Left colon (tissue), 2 donors: ENCODE data around the gene DCN. TPM values are rescaled to one million over a fixed set of nuclear protein-coding genes. Genes with fewer than 3 reads are reported as not detected.
A peak's percentile ranks its signal among the peaks of the same experiment; 100 is the strongest.

Experiments
- ATAC-seq: fragments of 200-7000 bp; cut with Tn5 transposase; one replicate; pipeline ENCODE4 v1.9.1; 2020; ENCODE audit warnings: mild to moderate bottlenecking, moderate library complexity
- DNase-seq, 2 donors: peaks; one replicate each; pipeline ENCODE4 v3.0.0-alpha.2; 2020
- intact Hi-C, 2 donors: fragments of 100-400 bp; cut with DNase I in 1 of 2; cut with micrococcal nuclease in 1 of 2; formaldehyde crosslinking; loops; one replicate each; pipeline versions ENCODE4 v1.11.2 to v1.14.0; 2022; cut with DNase I, micrococcal nuclease
- total RNA-seq, 2 donors: library from RNA; stranded (reverse); fragmentation: NEBNext Ultra II Directional; extraction: Animal tissue kit (Norgen Biotek cat#: 25700); gene quantifications; one replicate each; pipeline ENCODE4 v1.2.1, GENCODE V29; 2021
- donor health status: DM: no; HTN: no; CAD: no.
- donor health status: DM: yes; HTN: yes; CAD: no.

The DCN gene
- total RNA-seq, 2 donors from 2014 or later = 145 to 315 TPM

DNA sequence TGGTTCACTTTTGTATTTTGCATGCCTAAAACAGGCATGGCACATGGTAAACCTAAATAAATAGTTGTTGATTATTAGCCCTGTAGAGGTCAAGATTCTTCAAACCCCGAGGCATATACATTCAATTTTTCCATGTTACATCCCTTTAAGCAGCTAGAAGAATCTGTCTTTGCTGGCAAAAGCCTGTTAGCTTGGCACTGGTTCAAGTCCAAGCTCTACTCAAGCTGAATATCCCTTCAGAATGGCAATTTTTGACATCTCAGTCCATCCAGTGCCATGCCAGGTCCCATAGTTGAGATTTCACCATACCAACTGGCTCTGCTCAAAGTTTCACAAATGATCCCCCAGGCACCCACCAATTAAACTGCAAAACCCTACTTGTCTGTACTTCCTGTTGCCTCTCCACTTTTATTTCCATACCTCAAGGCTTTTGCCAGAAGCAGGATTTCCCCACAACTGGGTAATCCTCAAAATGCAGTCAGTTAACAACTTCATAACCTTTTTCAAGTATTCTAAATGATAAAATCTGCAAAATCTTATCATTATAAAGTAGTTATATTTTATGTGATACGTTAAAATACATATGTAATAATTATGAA lies 9.0 kb upstream of the DCN start:
- intact Hi-C loops = no loop called here
- ATAC-seq = no peak
- no peak for DNase-seq

DNA sequence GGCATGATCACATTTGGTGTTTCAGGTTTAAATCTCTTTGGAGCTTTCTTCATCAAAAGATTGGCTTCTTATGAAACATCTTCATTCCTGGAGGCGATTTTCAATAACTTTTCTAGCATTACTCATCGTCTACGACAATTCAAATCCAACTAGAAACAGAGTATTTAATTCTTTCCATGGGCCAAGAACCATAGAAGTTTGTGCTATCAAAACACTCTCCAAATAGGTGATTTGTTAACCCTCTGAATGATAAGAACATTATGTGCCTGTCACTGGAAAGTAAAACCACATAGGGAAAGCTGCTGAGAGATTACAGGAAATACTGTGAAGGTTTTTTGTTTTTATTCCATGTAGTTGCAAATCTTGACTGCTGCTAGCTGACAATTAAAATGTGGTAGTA lies 6.9 kb upstream of the DCN start:
- no peak for ATAC-seq
- intact Hi-C loops = no loop called here
- DNase-seq = no peak

DNA sequence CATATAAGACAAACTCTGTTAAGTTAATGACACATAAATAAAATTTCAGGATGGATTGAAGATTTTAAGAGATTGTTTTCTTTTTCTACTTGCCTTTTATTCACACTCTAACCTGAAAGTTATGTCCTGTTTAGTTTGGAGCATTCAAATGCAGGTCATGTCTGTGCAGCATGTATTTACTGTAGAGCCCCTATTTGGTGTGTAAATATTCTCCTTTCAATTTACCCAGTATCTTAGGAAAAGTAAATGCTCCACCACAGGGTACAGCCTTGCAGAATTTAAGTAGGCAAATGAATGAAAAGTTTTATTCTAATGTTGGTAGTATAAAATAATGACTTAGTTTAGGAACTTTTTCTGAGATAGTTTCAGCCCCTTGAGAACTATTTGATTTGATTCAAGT lies 6.2 kb upstream of the DCN start:
- DNase-seq (no peak), ATAC-seq (no peak)
- intact Hi-C loops = no loop called here

DNA sequence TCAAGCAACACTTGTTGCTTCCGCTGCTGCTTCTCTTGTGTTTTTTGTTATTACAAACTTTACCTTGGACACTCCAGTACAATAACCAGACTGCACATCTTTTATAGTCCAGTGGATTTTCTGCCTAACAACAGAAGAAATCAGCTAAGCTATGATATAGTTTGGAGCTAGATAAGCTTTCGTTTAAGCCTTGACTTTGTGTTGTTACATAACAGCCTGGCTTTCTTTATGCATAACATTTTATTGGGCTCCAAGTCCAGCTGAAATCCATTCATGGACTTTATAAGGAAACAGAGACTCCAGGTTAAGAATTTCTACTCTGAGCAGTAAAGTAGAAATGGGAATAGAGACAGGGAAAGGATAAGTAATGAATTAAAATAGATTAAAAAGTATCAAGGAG lies 3.5 kb upstream of the DCN start:
- intact Hi-C loops = no loop called here
- no peak for DNase-seq
- peak; percentile 100 for ATAC-seq

- intact Hi-C loops = no loop called here
- no peak for DNase-seq
- ATAC-seq = no peak
These were observed 2.8 kb upstream of the DCN start for GRCh38 chr12:91185421-91185820.

DNA sequence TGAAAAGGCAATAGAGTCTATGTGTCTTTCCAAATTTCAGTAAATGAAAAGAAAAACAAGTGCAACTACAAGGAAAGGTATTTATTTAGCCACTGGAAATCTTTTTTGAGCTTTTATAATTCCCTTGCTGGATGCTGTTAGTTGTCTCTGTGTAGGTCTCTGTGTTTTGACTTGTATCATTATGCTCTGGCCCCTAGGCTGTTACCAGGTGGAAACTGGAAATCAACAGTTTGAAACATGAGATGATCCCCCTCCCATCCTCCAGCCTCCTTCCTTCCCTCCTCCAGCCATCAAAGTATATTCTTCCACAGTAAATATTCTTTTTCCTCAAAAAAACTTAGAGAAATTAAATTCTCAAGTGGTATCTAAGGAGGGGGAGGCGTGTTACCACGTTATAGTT lies 934 bp upstream of the DCN start:
- ATAC-seq = no peak
- no peak for DNase-seq
- intact Hi-C loops = no loop called here

DNA sequence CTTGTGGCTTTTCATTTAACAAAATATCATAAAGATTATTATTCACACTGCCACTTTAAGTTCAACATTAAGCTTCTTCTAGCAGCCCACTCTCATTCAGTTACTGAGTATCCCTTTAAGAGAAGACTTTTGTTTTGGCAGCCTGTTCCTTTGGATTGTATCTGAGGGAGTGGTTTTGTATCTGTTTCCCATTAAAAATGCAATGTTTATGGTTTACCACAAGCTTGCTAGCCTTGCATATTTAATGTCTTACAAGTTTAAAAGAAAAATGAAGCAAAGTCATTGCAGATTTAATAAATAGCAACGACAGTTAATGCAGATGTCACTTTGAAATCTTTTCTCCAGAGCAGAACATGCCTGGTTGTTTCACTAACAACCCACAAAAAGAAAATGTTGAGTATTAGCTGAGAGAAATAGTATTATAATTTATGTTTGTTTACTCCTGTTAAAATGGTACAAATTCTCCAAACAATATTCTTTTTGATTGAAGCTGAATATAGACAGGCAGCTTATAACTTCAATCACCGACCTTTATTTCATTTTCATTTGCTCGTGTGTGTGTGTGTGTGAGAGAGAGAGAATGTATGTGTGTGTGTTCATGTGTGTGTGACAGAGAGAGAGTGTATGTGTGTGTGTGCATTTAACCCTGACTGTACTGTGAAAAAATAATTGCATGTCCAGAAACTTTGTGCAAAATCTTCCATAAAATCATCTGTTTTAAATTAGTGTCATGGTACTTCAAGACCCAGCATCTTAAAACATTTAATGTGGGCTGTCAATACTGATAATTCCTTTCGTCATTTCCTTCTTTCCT lies 1.8 kb downstream of the DCN start:
- no peak for ATAC-seq
- DNase-seq = no peak
- intact Hi-C loops = no loop called here

- intact Hi-C loops = loop anchor here in 1 of 2 donors (5.0 kb wide), 2 partner anchors 147 to 203 kb away; no protein-coding TSS in a partner anchor
- DNase-seq = no peak
- no peak for ATAC-seq
These were observed 2.6 kb downstream of the DCN start for GRCh38 chr12:91179966-91180561.

DNA sequence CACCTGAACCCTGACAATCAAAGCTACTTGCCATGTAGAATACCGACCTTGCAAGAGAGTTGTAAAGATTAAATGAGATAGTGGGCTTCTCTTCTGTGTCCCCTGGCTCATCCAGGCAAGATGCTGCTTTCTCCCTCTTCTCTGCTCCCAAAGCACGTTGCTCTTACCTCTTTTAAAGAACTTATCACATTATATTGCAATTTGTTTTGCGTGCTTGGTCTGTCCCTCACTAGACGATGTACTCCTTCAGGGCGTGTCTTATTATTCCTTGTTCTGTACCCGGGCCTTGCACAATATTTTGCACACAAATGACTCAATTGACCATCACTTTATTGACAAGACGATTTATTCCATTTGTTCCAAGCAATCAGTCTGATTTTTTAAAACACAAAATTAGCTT lies 3.3 kb downstream of the DCN start:
- DNase-seq (no peak), ATAC-seq (no peak)
- intact Hi-C loops = loop anchor here in 1 of 2 donors (5.0 kb wide), 2 partner anchors 148 to 202 kb away; no protein-coding TSS in a partner anchor

DNA sequence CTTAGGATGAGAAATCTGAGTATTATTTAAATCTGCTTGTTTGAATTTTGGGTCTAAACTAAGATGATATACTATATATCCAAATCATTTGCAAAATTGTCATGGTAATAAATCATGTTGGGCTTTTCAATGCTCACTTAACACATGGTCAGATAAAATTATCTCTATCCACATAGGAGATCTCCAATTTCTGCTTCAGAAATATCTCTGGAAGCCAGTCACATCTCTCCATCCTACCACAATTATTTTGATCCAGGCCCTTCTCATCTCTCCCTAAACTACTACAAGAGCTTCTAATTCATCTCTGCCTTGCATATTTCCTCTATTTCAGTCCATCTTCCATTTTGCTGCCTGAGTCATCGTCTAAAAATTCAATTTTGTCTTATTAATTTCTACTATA lies 3.8 kb downstream of the DCN start:
- intact Hi-C loops = loop anchor here in 1 of 2 donors (5.0 kb wide), 2 partner anchors 149 to 201 kb away; no protein-coding TSS in a partner anchor
- no peak for DNase-seq
- no peak for ATAC-seq

DNA sequence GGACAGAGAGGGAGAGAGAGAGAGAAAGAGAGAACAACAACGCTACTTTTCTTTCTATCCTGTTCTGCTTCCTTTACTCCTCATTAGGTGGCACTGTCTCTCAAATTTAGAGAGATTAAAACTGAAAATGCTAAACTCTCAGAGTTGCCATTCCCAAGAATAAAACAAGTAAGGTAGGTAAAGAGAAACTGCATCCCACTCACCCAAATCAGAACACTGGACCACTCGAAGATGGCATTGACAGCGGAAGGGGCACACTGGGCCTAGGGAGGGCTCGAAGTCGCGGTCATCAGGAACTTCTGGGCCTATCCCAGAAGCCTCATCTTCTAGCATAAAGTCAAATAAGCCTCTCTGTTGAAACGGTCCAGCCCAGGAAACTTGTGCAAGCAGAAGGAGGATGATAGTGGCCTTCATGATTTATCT lies 4.5 kb downstream of the DCN start:
- no peak for DNase-seq
- peak; percentile 51 for ATAC-seq
- intact Hi-C loops = loop anchor here in 1 of 2 donors (5.0 kb wide), 2 partner anchors 149 to 201 kb away; no protein-coding TSS in a partner anchor

DNA sequence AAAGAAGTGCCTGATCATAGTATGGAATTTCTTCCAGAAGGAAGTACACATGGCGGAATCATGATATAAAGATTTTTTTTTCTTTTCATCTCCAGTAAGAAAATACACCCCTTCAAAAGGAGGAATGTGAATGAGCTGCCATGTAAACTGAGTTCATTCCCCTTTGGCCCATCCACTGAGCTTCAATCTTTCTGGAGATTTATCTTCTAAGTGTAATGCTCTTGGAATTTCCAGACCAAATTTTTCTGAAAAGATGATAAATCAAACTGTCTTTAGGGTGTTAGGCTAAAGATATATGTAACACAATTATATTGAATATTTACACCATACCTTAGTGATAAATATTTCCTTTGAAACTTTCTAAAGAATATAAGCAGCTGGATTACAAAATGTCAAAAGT lies 5.2 kb downstream of the DCN start:
- ATAC-seq (no peak), DNase-seq (no peak)
- intact Hi-C loops = loop anchor here in 1 of 2 donors (5.0 kb wide), 2 partner anchors 150 to 200 kb away; no protein-coding TSS in a partner anchor

DNA sequence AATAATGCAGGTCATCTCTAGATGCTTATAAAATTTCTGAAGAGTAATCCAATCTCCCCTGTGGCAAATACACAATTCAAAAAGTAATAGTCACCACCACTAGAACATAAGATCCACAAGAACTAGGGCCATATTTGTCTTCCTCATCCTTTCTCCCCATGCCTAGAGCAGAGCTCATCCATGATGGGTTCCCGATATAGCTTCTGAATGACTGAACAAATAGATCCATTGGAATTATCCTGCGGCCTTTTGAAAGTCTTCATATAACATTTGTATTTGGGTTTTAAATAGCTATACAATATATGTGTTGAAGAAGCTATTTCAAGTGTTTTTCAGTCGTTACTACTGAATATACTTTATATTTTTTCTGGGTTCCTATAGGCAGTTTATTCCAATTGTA lies 5.7 kb downstream of the DCN start:
- intact Hi-C loops = loop anchor here in 1 of 2 donors (5.0 kb wide), 2 partner anchors 150 to 200 kb away; no protein-coding TSS in a partner anchor
- no peak for ATAC-seq
- no peak for DNase-seq

DNA sequence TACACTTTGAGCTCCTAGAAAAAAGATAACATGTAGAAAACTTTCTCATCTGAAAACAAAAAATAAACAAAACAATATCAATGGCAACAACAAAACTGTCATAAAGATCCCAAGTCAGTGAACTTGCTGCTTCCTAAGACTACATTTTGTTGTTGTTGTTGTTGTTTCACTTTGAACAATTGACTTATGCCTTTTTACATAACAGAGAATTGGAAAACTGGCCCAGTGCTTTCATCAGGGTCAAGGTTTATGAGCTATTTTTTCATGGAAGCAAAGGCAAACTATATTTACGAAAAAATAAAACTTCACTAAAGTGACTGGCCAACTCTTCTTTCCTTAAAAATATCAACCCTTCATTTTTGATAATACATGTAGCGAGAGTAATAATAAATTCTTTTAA lies 6.3 kb downstream of the DCN start:
- no peak for DNase-seq
- intact Hi-C loops = loop anchor here in 1 of 2 donors (5.0 kb wide), 2 partner anchors 151 to 199 kb away; no protein-coding TSS in a partner anchor

DNA sequence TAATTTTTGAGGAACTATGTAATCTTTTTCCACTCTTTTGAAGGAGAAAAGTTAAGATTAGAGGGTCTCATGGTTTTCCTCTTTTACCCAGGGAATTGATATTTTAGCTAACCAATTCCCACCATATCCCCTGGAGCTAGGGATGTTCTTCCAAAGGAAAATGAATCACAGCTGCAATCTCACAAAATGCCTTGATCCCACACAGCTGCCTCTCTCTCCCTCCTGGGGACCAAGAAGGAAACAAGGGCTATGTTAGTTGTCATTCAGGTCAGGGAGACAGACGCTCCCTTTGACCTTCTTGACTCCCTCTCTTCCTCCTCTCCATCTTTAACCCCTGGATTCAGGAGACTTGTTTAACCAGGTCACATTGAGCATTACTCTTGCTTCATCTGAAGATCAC lies 9.5 kb downstream of the DCN start:
- intact Hi-C loops = no loop called here
- no peak for DNase-seq
- ATAC-seq = no peak

More for the DNA sequence above, 6.3 kb downstream of the DCN start:
- ATAC-seq = no peak

- intact Hi-C loops = no loop called here
- DNase-seq = no peak
These were observed 10.5 kb downstream of the DCN start for GRCh38 chr12:91172096-91172495.

DNA sequence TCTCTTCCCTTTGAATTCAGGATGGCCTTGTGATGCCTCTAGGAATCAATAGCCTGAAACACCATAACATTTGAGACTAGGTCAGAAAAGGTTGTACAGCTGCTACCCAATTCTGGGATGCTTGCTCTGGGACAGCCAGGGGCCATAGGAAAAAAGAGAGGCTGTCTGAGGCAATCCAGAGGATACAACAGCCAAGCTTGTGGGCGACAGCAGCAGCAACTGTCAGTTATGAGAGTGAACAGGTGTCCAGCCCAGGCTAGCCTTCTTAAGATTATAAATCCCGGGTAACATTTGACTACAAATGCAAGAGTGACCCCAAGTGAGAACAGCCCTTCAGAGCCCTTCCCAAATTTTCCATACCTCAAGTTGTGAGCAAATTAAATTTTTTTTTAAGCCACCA lies 11.1 kb downstream of the DCN start:
- intact Hi-C loops = no loop called here
- DNase-seq (no peak), ATAC-seq (no peak)

More at GRCh38 chr12:91172096-91172495, 10.5 kb downstream of the DCN start:
- no peak for ATAC-seq

DNA sequence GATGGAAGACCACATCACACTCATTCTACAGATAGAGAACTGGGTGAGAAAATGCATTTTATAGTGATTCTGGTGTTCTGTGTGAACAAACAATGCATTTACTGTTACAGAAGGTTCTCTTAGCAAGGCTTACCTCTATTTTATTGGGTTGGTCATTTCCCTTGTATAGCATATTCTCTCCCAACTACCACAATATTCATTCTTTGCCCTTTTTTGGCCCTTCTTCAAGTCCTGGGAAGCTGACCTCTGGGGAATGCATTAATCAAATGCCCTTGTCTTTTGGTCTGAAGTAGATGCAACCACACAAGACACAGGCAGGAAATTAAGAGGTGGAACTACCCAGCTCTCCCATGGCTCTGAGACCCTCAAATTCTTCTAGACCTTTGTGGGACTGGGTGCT lies 19.5 kb downstream of the DCN start:
- no peak for DNase-seq

GRCh38 chr12:91161009-91161408 lies 21.6 kb downstream of the DCN start:
- DNase-seq (no peak), ATAC-seq (no peak)
- intact Hi-C loops = no loop called here

More for the DNA sequence above, 19.5 kb downstream of the DCN start:
- ATAC-seq = no peak
- intact Hi-C loops = no loop called here

GRCh38 chr12:91155990-91156389 lies 26.6 kb downstream of the DCN start:
- DNase-seq (no peak), ATAC-seq (no peak)
- intact Hi-C loops = no loop called here
